Renal cortex interstitium (tissue), 11 donors: ENCODE measurements around the gene PWWP2B. TPM values are rescaled to one million over a fixed set of nuclear protein-coding genes. Genes with fewer than 3 reads are reported as not detected.
"Not testable (repeated sequence)": the region's sequence is repeated elsewhere in the genome, so short reads cannot be mapped to it uniquely, and the experiment has no call there.

Experiments
- DNase-seq, 11 donors: peaks; one replicate each; pipeline ENCODE4 v3.0.0-alpha.2; 2013; ENCODE audit warnings: low read depth in 9 of 11, low spot score in 4 of 11; ENCODE audit errors: extremely low read depth in 1 of 11
- polyA plus RNA-seq, 3 donors: library from polyadenylated mRNA; unstranded; fragments of 120-200 nt; gene quantifications; one replicate each; pipeline ENCODE4 v1.2.1, GENCODE V29; 2013; ENCODE audit not compliant: insufficient read length in 3 of 3

PWWP2B gene
- polyA plus RNA-seq, 3 donors = 5.9 to 10.7 (median 10.1) TPM

DNA sequence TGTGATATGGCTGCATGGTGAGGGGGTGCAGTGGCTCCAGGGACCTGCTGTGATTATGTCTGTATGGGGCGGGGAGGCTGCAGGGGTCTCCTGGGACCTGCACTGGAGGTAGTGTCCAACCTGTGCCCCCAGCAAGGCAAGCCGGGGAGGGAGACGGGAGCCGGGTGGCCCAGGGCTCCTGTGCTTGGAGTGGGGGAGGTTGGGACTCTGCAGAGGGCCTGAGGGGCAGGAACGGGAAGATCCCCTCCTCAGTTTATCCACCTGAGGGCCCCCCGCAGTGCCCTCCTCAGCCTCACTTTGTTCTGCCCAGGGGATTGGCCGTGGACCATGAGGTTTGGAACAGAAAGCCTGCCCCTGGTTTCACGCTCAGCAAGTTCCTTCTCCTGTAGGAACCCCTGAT, 22.8 kb upstream of the PWWP2B start:
- no peak for DNase-seq

GRCh38 chr10:132374612-132375011, 22.4 kb upstream of the PWWP2B start:
- no peak for DNase-seq

DNA sequence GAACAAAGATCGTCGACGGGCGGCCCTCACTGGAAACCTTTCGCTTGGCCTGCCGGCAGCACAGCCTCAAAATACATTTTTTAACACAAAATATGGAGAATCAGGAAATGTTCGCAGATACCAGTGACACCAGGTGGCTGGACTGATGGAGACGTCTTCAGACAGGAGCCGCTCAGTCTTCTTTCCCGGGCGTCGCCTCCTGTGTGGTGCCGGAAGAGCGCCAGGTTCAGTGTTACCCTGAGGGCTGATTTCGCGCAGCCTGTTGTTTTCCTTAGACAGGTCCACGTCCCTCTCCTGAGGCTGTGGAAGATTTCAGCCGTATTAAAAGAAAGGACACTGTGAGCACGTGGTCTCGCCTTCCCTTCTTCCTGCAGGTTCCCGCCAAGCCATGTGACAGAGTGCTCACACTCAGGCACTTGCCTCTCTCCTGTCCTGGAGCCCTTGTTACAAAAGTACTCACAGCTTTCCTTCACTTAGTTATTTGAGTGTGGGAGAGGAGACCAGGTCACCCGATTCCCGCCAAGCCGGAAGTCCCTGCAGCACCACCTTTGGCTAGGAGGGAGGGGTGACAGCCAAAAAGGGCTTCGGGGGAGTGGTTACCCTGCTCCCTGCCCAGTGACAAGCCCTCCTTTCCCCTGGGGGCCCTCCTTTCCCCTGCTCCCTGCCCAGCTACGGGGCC, 21.7 kb upstream of the PWWP2B start:
- no peak for DNase-seq

GRCh38 chr10:132375795-132376297, 21.2 kb upstream of the PWWP2B start:
- no peak for DNase-seq

DNA sequence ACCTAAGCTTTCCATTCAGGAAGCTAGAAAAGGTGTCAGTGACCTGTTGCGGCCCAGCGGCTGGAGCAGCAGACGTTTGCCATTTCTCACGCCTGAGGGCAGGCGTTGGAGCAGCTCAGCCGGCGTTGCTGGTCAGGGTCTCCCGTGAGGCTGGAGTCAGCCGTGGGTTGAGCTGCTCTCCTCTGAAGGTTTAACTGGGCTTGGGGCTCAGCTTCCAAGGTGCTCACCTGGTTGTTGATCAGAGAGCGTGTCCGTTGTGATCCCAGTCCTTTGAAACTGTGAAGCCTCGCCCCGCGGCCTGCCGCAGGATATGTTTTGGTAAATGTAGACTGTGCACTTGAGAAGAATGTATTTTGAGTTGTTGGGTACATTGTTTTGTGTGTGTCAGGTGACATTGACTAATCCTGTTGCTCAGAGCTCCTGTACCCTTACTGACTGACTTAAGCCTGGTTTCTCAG, 20.6 kb upstream of the PWWP2B start:
- DNase-seq = no peak

DNA sequence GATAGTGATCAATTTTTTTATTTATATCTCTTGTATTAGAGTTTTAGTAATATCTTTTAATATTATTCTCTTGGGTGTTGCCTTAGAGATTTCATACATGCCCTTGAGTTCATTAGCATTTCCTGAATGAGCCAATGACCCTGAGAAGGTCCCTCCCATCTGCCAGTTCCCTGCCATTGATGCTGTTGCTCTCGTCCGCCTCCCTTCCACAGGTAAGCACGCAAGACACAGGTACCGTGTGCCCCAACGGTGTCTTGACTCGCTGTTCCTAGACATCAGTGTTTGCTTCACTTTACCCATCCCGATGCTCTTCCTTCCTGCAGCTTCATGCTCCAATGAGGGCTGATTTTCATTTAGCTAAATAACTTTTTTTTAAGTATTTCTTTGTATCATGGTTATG, 19.7 kb upstream of the PWWP2B start:
- no peak for DNase-seq

- not testable (repeated sequence) for DNase-seq
These were observed 18.0 kb upstream of the PWWP2B start for GRCh38 chr10:132379026-132379425.

- DNase-seq = not testable (repeated sequence)
These were observed 16.0 kb upstream of the PWWP2B start for GRCh38 chr10:132380986-132381385.

DNA sequence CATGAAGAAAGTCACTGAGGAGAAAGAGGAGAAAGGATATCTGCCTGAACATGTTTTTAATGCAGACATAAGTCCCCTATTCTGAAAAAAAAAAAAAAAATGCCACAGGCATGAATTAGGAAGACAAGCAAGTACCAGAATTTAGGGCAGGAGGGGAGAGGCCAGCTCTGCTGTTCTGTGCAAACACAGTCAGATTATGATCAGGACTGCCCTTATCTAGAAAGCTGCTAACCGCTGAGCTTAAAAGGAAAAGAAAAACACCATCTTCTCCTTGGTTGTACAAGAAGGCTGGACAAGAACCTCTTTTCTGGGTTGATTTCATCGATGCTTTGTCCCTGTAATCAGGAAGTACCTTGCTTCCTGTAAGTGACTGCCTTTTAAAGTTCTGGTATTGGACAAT, 15.3 kb upstream of the PWWP2B start:
- DNase-seq = no peak

DNA sequence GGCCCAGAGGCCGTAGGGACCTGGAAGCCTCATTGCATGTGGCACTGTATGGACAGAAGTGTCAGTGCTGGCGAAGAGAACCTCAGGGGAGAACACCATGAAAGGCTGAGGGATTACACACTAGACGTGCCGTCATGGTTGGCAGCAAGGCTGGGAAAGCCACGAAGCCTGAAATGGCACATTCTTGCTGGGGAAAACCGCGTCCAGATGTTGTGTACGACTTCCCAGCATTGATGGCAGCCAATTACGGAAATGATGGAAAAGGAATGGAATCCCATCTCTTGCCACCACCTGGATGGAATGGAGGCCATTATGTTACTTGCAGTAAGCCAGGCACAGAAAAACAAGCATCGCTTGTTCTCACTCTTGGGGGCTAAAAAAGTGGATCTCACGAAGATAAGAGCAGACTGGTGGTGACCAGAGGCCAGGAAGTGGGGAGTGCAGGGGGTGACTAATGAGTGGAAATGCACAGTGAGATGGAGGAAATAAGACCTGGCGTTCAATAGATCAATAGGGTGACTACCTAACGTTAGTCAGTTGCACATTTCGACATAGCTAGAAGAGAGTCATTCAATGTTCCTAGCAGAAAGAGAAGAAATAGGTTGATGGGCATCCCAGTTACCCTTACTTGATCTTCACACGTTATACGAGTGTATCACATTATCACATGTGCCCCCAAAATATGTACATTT, 14.6 kb upstream of the PWWP2B start:
- no peak for DNase-seq

DNA sequence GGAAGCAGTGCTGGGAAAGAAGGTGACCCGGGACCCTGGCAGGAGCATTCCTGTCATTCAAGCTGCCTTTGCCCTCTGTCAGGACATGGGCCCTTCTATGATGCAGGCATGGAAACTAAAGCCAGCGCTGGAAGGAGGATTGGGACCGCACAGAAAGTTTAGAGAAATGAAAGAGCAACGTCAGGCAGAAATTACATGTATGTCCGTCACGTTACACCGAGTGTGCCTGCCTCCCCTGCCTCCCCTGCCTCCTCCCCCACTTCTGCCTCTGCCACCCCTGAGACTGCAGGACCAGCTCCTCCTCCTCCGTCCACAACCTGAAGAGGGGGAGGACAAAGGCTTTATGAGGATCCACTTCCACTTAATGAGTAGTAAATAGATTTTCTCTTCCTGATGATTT, 13.9 kb upstream of the PWWP2B start:
- DNase-seq = no peak

GRCh38 chr10:132383751-132384196, 13.2 kb upstream of the PWWP2B start:
- no peak for DNase-seq

DNA sequence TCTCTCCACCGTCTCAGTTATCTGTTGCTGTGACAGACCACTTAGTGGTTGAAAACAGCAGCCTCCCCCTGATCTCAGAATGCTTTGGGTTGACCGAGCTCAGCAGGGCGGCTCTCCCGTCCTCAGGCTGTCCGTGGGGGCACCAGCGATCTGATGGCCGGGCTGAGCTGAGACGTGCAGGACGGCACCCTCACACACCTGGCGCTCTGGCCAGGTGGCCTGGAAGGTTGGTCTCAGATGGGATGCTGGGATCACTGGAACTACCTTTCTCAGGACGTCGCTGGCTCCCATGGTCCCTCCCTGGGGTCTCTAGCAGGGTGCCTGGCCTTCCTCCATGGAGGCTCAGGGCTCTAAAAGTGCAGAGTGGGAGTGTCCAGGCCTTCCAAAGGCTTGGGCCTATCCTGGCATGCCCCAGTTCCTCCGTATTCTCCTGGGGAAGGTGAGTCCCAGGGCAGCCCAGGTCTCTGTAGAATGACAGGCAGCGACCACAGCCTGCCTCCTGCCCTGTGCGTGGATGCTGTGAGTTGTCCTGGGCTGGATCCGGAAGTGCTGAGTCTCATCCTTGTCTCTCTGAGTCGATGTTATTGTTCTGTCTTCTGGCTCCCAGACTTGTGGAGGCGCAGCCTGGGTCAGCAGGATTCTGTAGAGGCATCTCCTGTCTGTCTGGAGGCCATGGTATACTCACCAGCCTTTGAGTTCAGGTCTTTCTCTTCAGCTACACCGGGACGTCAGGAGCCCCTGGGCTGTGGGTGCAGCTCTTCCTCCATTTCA, 12.2 kb upstream of the PWWP2B start:
- DNase-seq = no peak

GRCh38 chr10:132385389-132385667, 11.7 kb upstream of the PWWP2B start:
- no peak for DNase-seq

DNA sequence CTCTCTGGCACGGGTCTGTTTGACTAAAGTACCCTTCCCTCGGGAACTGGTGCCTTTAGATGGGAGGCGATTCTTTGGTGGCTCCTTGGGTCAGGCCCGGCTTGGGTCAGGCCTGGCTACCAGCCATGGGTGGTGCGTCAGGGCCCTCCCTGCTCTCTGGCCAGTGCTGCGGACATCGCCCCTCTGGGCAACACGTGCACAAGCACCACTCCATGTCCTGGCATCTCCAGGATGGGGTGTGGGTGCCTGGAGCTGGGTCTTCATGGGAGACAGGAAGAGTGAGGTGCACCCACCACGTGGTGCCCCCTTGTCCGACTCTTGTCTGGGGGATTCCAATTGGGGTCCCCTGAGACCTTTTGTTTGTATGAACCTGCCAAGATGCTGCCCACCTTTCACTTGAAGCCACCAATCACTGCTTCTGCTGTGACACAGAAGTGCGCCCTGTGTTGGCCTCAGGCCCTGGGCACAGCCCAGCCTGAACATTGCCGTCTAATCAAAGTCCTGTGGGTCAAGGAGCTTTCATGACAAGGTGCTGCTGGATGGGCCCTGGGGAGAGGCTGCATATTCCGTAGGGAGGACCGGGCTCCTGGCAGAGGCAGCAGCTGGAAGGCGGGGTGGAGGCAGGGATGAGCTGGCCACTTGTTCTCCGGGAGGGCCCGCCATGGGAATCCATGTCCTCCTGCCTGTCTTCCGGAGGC, 11.1 kb upstream of the PWWP2B start:
- no peak for DNase-seq

- DNase-seq = no peak
These were observed 10.6 kb upstream of the PWWP2B start for GRCh38 chr10:132386419-132386831.

DNA sequence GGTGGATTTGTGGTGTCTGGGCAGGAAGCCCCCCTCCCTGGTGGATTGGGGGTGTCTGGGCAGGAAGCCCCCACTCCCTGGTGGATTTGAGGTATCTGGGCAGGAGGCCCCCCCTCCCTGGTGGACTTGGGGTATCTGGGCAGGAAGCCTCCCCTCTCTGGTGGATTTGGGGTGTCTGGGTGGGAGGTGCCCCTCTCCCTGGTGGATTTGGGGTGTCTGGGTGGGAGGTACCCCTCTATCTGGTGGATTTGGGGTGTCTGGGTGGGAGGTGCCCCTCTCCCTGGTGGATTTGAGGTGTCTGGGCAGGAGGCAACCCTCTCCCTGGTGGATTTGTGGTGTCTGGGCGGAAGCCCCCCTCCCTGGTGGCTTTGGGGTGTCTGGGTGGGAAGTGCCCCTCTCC, 10.1 kb upstream of the PWWP2B start:
- not testable (repeated sequence) for DNase-seq

DNA sequence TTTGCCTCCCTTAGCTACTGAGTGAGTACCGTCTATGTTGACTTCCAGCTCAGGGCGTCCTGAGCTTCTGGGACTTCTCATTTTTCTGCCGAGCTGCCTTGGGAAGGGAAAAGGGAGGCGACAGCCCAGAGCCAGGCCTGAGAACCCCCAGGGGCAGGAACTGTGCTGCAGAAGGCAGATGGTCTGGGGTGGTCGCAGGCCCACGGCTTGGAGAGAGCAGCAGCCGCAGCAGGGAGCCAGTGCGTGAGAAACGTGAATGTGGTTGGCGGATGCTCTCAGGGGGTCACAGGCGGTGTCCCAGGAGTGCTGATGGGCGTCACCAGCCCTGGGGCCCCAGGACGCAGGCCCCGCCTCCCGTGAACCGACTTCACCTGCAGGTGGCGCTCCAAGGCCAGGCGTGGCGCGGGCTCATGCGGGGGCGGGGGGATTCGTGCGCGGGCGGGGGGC, 9.2 kb upstream of the PWWP2B start:
- DNase-seq = no peak

GRCh38 chr10:132388891-132389432, 8.0 kb upstream of the PWWP2B start:
- no peak for DNase-seq
